Erythroblast (primary cell): Measurements from ENCODE around the gene BEAN1.

Source experiments
- GATA1 ChIP-seq: IDR thresholded peaks from 2 replicates; pipeline ENCODE4 v1.6.1; 2011; ENCODE audit warnings: low read depth, mild to moderate bottlenecking, control low read depth, low read length, moderate library complexity
- POLR2A ChIP-seq: IDR thresholded peaks from 2 replicates; pipeline ENCODE4 v1.6.1; 2011; ENCODE audit warnings: mild to moderate bottlenecking, low read length

- TF ChIP-seq POLR2A (no peak), GATA1 (no peak)
These were observed 64.6 kb downstream of the BEAN1 start for GRCh38 chr16:66491716-66492064.
